Measurements from ENCODE around the gene SENP1.

DNA sequence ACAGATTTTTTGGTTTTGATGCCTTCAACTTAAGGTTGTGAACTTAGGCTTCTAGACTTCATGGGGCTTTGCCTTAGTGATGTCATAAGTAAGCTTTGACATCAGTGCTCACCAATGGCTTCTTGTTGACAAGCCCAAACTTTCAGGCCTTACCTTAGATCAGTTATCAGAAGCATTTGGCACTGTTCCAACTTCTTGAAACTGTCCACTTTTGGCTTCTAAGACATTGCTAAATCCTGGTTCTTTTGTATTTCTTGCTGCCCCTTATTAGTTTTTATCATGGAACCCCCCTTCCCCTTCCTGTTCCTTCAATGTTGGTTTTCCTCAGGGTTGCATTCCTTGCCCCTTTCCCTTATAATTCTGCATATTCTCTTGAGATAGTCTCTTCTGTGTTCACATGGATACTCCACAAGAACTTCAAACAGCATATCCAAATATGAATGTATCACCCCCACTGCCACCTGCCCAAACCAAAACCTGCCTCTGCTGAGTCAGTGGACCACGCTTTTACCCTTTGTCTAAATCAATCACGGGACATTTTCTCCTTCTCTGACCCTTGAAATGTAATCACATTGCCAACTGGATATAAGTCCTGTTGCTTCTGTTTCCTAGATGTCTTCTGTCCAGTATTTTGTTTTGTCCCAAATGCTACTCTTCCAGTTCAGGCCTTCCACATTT, 21.2 kb upstream of the SENP1 start:
- TF ChIP-seq ZNF274 (IDR thresholded peaks at IDR 0.05; ENCODE audit: low read depth, low read length) (no peak), SUZ12 (IDR thresholded peaks at IDR 0.05; ENCODE audit: extremely low read depth, insufficient read depth, insufficient read length) (no peak)

Data from NT2/D1 (cell line).